Astrocyte of the cerebellum (primary cell): ENCODE measurements around the gene AIF1.

Experiments
- DNase-seq: peaks from one replicate; pipeline ENCODE4 v3.0.0-alpha.2; 2011; ENCODE audit warnings: low read depth
- H3K4me3 ChIP-seq: 2 replicates; pipeline ENCODE4 v1.5.1; 2011; ENCODE audit warnings: mild to moderate bottlenecking, low read depth, low read length, moderate library complexity
- CTCF ChIP-seq: IDR thresholded peaks from 2 replicates; pipeline ENCODE4 v1.5.1; 2012; ENCODE audit warnings: low read length, low read depth, moderate library complexity, mild to moderate bottlenecking; ENCODE audit errors: missing control alignments
- in situ Hi-C: cut with HindIII; loops from 2 replicates; pipeline ENCODE4 v1.10.0; 2017; ENCODE audit warnings: low sequenced_read_pairs

Gene AIF1

GRCh38 chr6:31573239-31574105 lies 41.6 kb upstream of the AIF1 start:
- DNase-seq: no peak
- in situ Hi-C loops: no loop called here

GRCh38 chr6:31574106-31575061 lies 40.6 kb upstream of the AIF1 start:
- DNase-seq: no peak
- no peak overlapping the region for H3K4me3 ChIP-seq
- no peak for TF ChIP-seq CTCF
- in situ Hi-C loops: no loop called here

More at GRCh38 chr6:31573239-31574105, 41.6 kb upstream of the AIF1 start:
- TF ChIP-seq CTCF: no peak
- H3K4me3 ChIP-seq: no peak overlapping the region

- in situ Hi-C loops: no loop called here
- no peak for DNase-seq
- no peak within 1 kb of the TSS for H3K4me3 ChIP-seq
- TF ChIP-seq CTCF: no peak
Observed at GRCh38 chr6:31575335-31575901, 39.6 kb upstream of the AIF1 start, which contains the start of gene TNF. Gene TNF (plus strand): TSS chr6:31575565. CDS start chr6:31575742, 177 bp downstream.

GRCh38 chr6:31575952-31576685 lies 38.9 kb upstream of the AIF1 start:
- in situ Hi-C loops: no loop called here
- TF ChIP-seq CTCF: no peak
- H3K4me3 ChIP-seq: no peak overlapping the region
- DNase-seq: no peak

- DNase-seq: no peak
- in situ Hi-C loops: no loop called here
- H3K4me3 ChIP-seq: no peak overlapping the region
- no peak for TF ChIP-seq CTCF
Observed at GRCh38 chr6:31576897-31577578, 38.0 kb upstream of the AIF1 start.
